ENCODE measurements around the gene PAX5. TPM values are rescaled to one million over a fixed set of nuclear protein-coding genes. Genes with fewer than 3 reads are reported as not detected.

PAX5 gene
- total RNA-seq, 4 donors from 2014 or later: 0.95 to 61.9 (median 3.6) TPM; not detected in 1

GRCh38 chr9:37034938-37035647, 1.0 kb upstream of the PAX5 start:
- TF ChIP-seq CTCF (IDR thresholded peaks at IDR 0.05) (no peak), POLR2A (IDR thresholded peaks at IDR 0.05) (no peak)
- Histone ChIP-seq H3K4me1 (peaks cover 0 to 40% (median 8%) of the 10 kb centered on the region in 4 donors), H3K27ac (peak overlapping the region in 2 of 4 donors; percentile 83 to 93), H3K36me3 (no peaks in the 10 kb centered on the region), H3K4me3 (peak overlapping the region in 2 of 4 donors; percentile 37 to 58), H3K27me3 (peaks cover 0 to 52% of the 10 kb centered on the region in 2 donors), H3K9me3 (no peaks in the 10 kb centered on the region)
- peak in 1 of 3 donors; percentile 53 for DNase-seq

- peak in 2 of 3 donors; percentile 76 to 82 for DNase-seq
- peaks cover 0 to 45% (median 12%) of the 10 kb centered on the region in 4 donors for H3K4me1 ChIP-seq
Measured at GRCh38 chr9:37034305-37034937, 353 bp upstream of the PAX5 start.

GRCh38 chr9:37033141-37033540, 927 bp downstream of the PAX5 start:
- peak overlapping the region in 2 of 4 donors; percentile 83 to 93 for H3K27ac ChIP-seq
- TF ChIP-seq POLR2A (IDR thresholded peaks at IDR 0.05) (no peak), CTCF (IDR thresholded peaks at IDR 0.05) (no peak)
- peaks cover 0 to 69% of the 10 kb centered on the region in 2 donors for H3K27me3 ChIP-seq
- H3K36me3 ChIP-seq: no peaks in the 10 kb centered on the region
- DNase-seq: no peak
- no peaks in the 10 kb centered on the region for H3K9me3 ChIP-seq
- H3K4me1 ChIP-seq: peaks cover 0 to 48% (median 17%) of the 10 kb centered on the region in 4 donors
- H3K4me3 ChIP-seq: peak overlapping the region in 2 of 4 donors; percentile 37 to 58

More at GRCh38 chr9:37034305-37034937, 353 bp upstream of the PAX5 start:
- Histone ChIP-seq H3K27ac (peak overlapping the region in 2 of 4 donors; percentile 83 to 93), H3K27me3 (peaks cover 0 to 58% of the 10 kb centered on the region in 2 donors), H3K4me3 (peak overlapping the region; percentile 20 to 58 (median 31)), H3K36me3 (no peaks in the 10 kb centered on the region), H3K9me3 (no peaks in the 10 kb centered on the region)
- TF ChIP-seq CTCF (IDR thresholded peaks at IDR 0.05): peak in 2 of 6 experiments; percentile 34 to 40
- no peak for TF ChIP-seq POLR2A (IDR thresholded peaks at IDR 0.05)

- Histone ChIP-seq H3K9me3 (no peaks in the 10 kb centered on the region), H3K27ac (peak overlapping the region in 2 of 4 donors; percentile 83 to 93), H3K4me3 (peak overlapping the region in 2 of 4 donors; percentile 37 to 58), H3K27me3 (peaks cover 0 to 69% of the 10 kb centered on the region in 2 donors), H3K4me1 (peaks cover 0 to 46% (median 16%) of the 10 kb centered on the region in 4 donors), H3K36me3 (no peaks in the 10 kb centered on the region)
- DNase-seq: peak in 2 of 3 donors; percentile 49 to 58
- TF ChIP-seq POLR2A (IDR thresholded peaks at IDR 0.05): no peak
- no peak for TF ChIP-seq CTCF (IDR thresholded peaks at IDR 0.05)
Measured at GRCh38 chr9:37032713-37033112, 1.4 kb downstream of the PAX5 start.

- TF ChIP-seq POLR2A (IDR thresholded peaks at IDR 0.05) (no peak), CTCF (IDR thresholded peaks at IDR 0.05) (no peak)
- H3K27ac ChIP-seq: peak overlapping the region in 1 of 4 donors; percentile 93
- peaks cover 0 to 71% of the 10 kb centered on the region in 2 donors for H3K27me3 ChIP-seq
- H3K4me3 ChIP-seq: no peak overlapping the region
- peaks cover 0 to 48% (median 19%) of the 10 kb centered on the region in 4 donors for H3K4me1 ChIP-seq
- H3K36me3 ChIP-seq: no peaks in the 10 kb centered on the region
- no peak for DNase-seq
- no peaks in the 10 kb centered on the region for H3K9me3 ChIP-seq
Measured at GRCh38 chr9:37031902-37032301, 2.2 kb downstream of the PAX5 start.
